GM19023 (cell line): ENCODE measurements around the gene HSD17B1.

Experiments used
- ATAC-seq: cut with Tn5 transposase; IDR thresholded peaks from one replicate; pipeline ENCODE4 v1.9.1; 2021; ENCODE audit warnings: mild to moderate bottlenecking, moderate library complexity; ENCODE audit not compliant: unreplicated experiment

HSD17B1 gene

GRCh38 chr17:42565523-42566214 lies 12.9 kb downstream of the HSD17B1 start:
- no peak for ATAC-seq

- no peak for ATAC-seq
These were observed 13.6 kb downstream of the HSD17B1 start for GRCh38 chr17:42566215-42566882.

- ATAC-seq, result no peak
These were observed 14.3 kb downstream of the HSD17B1 start, which contains the start of gene MLX for GRCh38 chr17:42566883-42567573. MLX (plus strand) TSS chr17:42567100; CDS start chr17:42567125, 25 bp downstream.

GRCh38 chr17:42568341-42569111 lies 15.8 kb downstream of the HSD17B1 start:
- no peak for ATAC-seq

- ATAC-seq, result no peak
These were observed 18.9 kb downstream of the HSD17B1 start for GRCh38 chr17:42571435-42572225.

- ATAC-seq, result no peak
These were observed 20.4 kb downstream of the HSD17B1 start for GRCh38 chr17:42573095-42573494.

GRCh38 chr17:42574463-42574862 lies 21.7 kb downstream of the HSD17B1 start:
- no peak for ATAC-seq

GRCh38 chr17:42577140-42577531 lies 24.4 kb downstream of the HSD17B1 start:
- ATAC-seq, result no peak

GRCh38 chr17:42577532-42578281 lies 25.0 kb downstream of the HSD17B1 start, which contains the start of gene PSMC3IP:
PSMC3IP (minus strand) TSS chr17:42577729; CDS start chr17:42577686, 43 bp downstream.
- peak; percentile 67 for ATAC-seq

- ATAC-seq, result peak; percentile 56
These were observed 25.7 kb downstream of the HSD17B1 start for GRCh38 chr17:42578282-42578869.

GRCh38 chr17:42579794-42580551 lies 27.2 kb downstream of the HSD17B1 start:
- no peak for ATAC-seq

GRCh38 chr17:42581744-42582270 lies 29.1 kb downstream of the HSD17B1 start:
- no peak for ATAC-seq

- no peak for ATAC-seq
These were observed 32.2 kb downstream of the HSD17B1 start for GRCh38 chr17:42584880-42585279.

- ATAC-seq, result no peak
These were observed 32.6 kb downstream of the HSD17B1 start for GRCh38 chr17:42585353-42585752.

- ATAC-seq, result no peak
These were observed 33.9 kb downstream of the HSD17B1 start for GRCh38 chr17:42586514-42587230.

- no peak for ATAC-seq
These were observed 38.2 kb downstream of the HSD17B1 start for GRCh38 chr17:42590886-42591285.

- no peak for ATAC-seq
These were observed 38.7 kb downstream of the HSD17B1 start for GRCh38 chr17:42591411-42591810.
